Colonic mucosa (tissue), 4 donors: ENCODE results near the gene LRP1B. TPM values are rescaled to one million over a fixed set of nuclear protein-coding genes. Genes with fewer than 3 reads are reported as not detected.

Experiments
- DNase-seq: peaks from one replicate; pipeline ENCODE4 v3.0.0-alpha.2; 2020
- H3K27ac ChIP-seq: fragments of 200-600 bp; one replicate; pipeline ENCODE4 v1.8.0; 2021
- H3K27me3 ChIP-seq: fragments of 200-600 bp; one replicate; pipeline ENCODE4 v1.8.0; 2021
- H3K36me3 ChIP-seq: fragments of 200-600 bp; one replicate; pipeline ENCODE4 v1.8.0; 2021
- H3K4me1 ChIP-seq: fragments of 200-600 bp; one replicate; pipeline ENCODE4 v1.8.0; 2021; ENCODE audit warnings: mild to moderate bottlenecking
- H3K4me3 ChIP-seq: fragments of 200-600 bp; one replicate; pipeline ENCODE4 v1.8.0; 2021
- H3K9ac ChIP-seq, 2 donors: one replicate each; pipeline ENCODE4 v1.7.0; 2013; ENCODE audit warnings: control low read depth in 2 of 2, low read depth in 2 of 2, low read length in 2 of 2
- H3K9me3 ChIP-seq: fragments of 200-600 bp; one replicate; pipeline ENCODE4 v1.8.0; 2021
- intact Hi-C: fragments of 100-400 bp; cut with DNase I; formaldehyde crosslinking; loops from one replicate; pipeline ENCODE4 v1.14.1; 2022
- total RNA-seq, 2 donors: library from RNA; stranded (reverse); fragmentation: NEBNext Ultra II Directional in 1 of 2; extraction: Animal tissue kit (Norgen Biotek cat#: 25700) in 1 of 2; gene quantifications; one replicate each; pipeline ENCODE4 v1.2.1, GENCODE V29; 2021
- TF ChIP-seq, protein P1 (sequence below): fragments of 200-600 bp; IDR thresholded peaks from one replicate; pipeline ENCODE4 v1.8.0; 2022; ENCODE audit warnings: antibody characterized with exemption, mild to moderate bottlenecking
- donor health status: healthy.
- donor health status: DM: no; HTN: no; CAD: no.
- donor health status: DM: no; HTN: no; CAD: no.

LRP1B gene
- total RNA-seq, 2 donors from 2014 or later: 0.10 to 0.19 TPM

DNA sequence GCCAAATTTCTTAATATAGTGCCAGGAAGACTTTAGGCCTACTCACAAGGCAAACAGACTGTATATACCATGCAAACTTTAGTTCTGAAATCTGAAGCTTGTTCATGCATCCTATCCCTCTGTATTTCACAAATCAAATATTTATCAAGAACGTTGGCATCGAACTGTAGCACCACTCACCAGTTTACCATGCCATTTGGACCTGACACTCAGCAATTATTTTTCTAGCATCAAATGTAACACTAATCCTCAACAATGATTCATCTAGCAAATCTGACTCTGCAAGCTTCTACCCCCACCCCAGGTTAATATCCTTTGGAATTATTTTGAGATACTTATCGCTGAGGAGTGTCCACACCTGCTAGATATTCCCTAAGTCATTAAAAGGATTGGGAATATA is 1506.6 kb downstream of the LRP1B start:
- Histone ChIP-seq H3K4me3 (no peak overlapping the region), H3K9me3 (no peaks in the 10 kb centered on the region), H3K27me3 (no peaks in the 10 kb centered on the region), H3K9ac (no peak overlapping the region), H3K27ac (no peak overlapping the region), H3K4me1 (no peaks in the 10 kb centered on the region), H3K36me3 (no peaks in the 10 kb centered on the region)
- DNase-seq: no peak
- TF ChIP-seq, protein P1, sequence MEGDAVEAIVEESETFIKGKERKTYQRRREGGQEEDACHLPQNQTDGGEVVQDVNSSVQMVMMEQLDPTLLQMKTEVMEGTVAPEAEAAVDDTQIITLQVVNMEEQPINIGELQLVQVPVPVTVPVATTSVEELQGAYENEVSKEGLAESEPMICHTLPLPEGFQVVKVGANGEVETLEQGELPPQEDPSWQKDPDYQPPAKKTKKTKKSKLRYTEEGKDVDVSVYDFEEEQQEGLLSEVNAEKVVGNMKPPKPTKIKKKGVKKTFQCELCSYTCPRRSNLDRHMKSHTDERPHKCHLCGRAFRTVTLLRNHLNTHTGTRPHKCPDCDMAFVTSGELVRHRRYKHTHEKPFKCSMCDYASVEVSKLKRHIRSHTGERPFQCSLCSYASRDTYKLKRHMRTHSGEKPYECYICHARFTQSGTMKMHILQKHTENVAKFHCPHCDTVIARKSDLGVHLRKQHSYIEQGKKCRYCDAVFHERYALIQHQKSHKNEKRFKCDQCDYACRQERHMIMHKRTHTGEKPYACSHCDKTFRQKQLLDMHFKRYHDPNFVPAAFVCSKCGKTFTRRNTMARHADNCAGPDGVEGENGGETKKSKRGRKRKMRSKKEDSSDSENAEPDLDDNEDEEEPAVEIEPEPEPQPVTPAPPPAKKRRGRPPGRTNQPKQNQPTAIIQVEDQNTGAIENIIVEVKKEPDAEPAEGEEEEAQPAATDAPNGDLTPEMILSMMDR: no peak
- intact Hi-C loops: no loop called here

GRCh38 chr2:140621583-140622362 is 1509.0 kb downstream of the LRP1B start:
- intact Hi-C loops: no loop called here
- Histone ChIP-seq H3K9me3 (no peaks in the 10 kb centered on the region), H3K4me3 (no peak overlapping the region), H3K36me3 (no peaks in the 10 kb centered on the region), H3K27ac (no peak overlapping the region), H3K4me1 (no peaks in the 10 kb centered on the region), H3K9ac (no peak overlapping the region), H3K27me3 (no peaks in the 10 kb centered on the region)
- TF ChIP-seq, protein P1: no peak
- no peak for DNase-seq

DNA sequence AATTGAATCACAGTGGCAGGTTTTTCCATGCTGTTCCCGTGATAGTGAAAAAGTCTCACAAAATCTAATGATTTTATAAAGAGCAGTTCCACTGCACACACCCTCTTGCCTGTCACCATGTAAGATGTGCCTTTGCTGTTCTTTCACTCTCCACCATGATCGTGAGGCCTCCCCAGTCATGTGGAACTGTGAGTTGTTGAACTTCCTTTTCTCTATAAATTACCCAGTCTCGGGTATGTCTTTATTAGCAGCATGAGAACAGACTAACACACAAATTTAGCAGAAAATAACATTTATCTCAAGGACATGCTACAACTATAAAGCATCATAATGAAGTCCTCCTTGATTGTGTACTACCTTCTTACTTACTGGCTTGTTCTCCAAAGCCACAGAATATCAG is 1526.0 kb downstream of the LRP1B start:
- Histone ChIP-seq H3K4me3 (no peak overlapping the region), H3K27ac (no peak overlapping the region), H3K27me3 (no peaks in the 10 kb centered on the region), H3K4me1 (no peaks in the 10 kb centered on the region), H3K9ac (no peak overlapping the region), H3K9me3 (no peaks in the 10 kb centered on the region), H3K36me3 (no peaks in the 10 kb centered on the region)
- intact Hi-C loops: no loop called here
- TF ChIP-seq, protein P1: no peak
- DNase-seq: no peak

- no peak for DNase-seq
- no peak overlapping the region for H3K9ac ChIP-seq
- H3K4me3 ChIP-seq: no peak overlapping the region
- no peak overlapping the region for H3K27ac ChIP-seq
- TF ChIP-seq, protein P1: no peak
- no peaks in the 10 kb centered on the region for H3K27me3 ChIP-seq
- intact Hi-C loops: no loop called here
- no peaks in the 10 kb centered on the region for H3K9me3 ChIP-seq
- H3K4me1 ChIP-seq: no peaks in the 10 kb centered on the region
- H3K36me3 ChIP-seq: no peaks in the 10 kb centered on the region
Observed at GRCh38 chr2:140604096-140604495, 1526.7 kb downstream of the LRP1B start.

- TF ChIP-seq, protein P1: no peak
- Histone ChIP-seq H3K9me3 (no peaks in the 10 kb centered on the region), H3K9ac (no peak overlapping the region), H3K36me3 (no peaks in the 10 kb centered on the region), H3K27me3 (no peaks in the 10 kb centered on the region), H3K4me3 (no peak overlapping the region), H3K4me1 (no peaks in the 10 kb centered on the region), H3K27ac (no peak overlapping the region)
- intact Hi-C loops: no loop called here
- no peak for DNase-seq
Observed at GRCh38 chr2:140603416-140603815, 1527.4 kb downstream of the LRP1B start.
